ENCODE data around the gene RPAIN. TPM values are rescaled to one million over a fixed set of nuclear protein-coding genes. Genes with fewer than 3 reads are reported as not detected.

RPAIN gene
- 10 to 100 TPM; 29.7 to 34.3 (median 32.1) TPM for total RNA-seq
- long read RNA-seq, donor 1, transcript RPAIN-203 (7 exons, 1,535 nt), result major isoform, 11 of 28 reads
- long read RNA-seq, donor 1, transcript RPAIN-205 (4 exons, 1,057 nt), result minor isoform, 5 of 28 reads
- long read RNA-seq, donor 1, partial matches to known transcripts, result 1 of 28 reads
- long read RNA-seq, donor 1, other reads (novel, unspliced or antisense), result 2 of 28 reads
- long read RNA-seq, donor 2, transcript RPAIN-203 (7 exons, 1,535 nt), result major isoform, 18 of 34 reads
- long read RNA-seq, donor 2, transcript RPAIN-205 (4 exons, 1,057 nt), result minor isoform, 6 of 34 reads
- long read RNA-seq, donor 2, partial matches to known transcripts, result 0 of 34 reads
- long read RNA-seq, donor 2, other reads (novel, unspliced or antisense), result 3 of 34 reads

DNA sequence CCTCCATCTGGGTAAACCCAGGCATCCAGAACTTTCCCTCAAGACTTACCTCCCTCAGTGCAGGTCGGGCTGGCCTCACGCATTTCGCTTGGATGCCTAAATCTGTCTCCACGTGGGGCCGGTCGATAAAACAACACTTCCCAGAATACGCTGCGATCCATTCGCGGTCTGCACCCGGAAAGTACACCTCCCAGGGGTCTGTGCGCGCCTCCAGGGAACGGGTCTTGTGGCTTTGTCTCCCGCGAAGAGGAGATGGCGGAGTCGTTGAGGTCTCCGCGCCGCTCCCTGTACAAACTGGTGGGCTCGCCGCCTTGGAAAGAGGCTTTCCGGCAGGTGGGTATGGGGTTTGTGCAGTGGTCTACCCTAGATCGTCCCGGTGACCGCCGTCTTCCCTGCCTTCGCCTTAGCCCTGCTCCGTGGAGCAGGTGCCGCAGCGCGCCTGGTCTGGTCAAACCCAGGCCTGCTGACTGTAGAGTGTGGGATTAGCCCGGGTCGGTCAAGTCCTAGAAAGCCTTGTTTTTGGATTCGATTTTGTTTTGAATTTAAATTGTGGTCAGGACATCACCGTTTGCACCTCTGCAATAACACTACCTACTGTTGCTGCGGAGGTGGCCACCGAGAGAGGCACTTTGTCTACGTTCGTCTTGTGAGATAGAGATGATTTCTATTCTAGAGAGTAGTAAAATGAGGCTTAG, at the start of gene RPAIN:
RPAIN (plus strand) TSS at position 224 of the 695 bp plus-strand sequence; CDS start at position 253, 29 bp downstream.
- intact Hi-C loops (cut with DNase I, micrococcal nuclease), result no loop called here
- H3K9me3 ChIP-seq, result no peaks in the 10 kb centered on the region
- DNase-seq, result peak; percentile 89 to 93 (median 93)
- peaks cover 30% of the 10 kb centered on the region for H3K4me1 ChIP-seq (ENCODE audit: low read depth)
- peak; percentile 81 for ATAC-seq
- H3K36me3 ChIP-seq (ENCODE audit: low read depth), result no peaks in the 10 kb centered on the region
- TF ChIP-seq CTCF (IDR thresholded peaks at IDR 0.05), result no peak
- peak within 1 kb of the TSS; percentile 45 for H3K4me3 ChIP-seq

- no peak for TF ChIP-seq CTCF (IDR thresholded peaks at IDR 0.05)
- intact Hi-C loops (cut with DNase I, micrococcal nuclease), result no loop called here
- no peak overlapping the region for H3K4me3 ChIP-seq
- H3K9me3 ChIP-seq, result no peaks in the 10 kb centered on the region
- ATAC-seq (no peak), DNase-seq (no peak)
- H3K4me1 ChIP-seq (ENCODE audit: low read depth), result no peaks in the 10 kb centered on the region
- H3K36me3 ChIP-seq (ENCODE audit: low read depth), result no peaks in the 10 kb centered on the region
These were observed 49.6 kb upstream of the RPAIN start for GRCh38 chr17:5370411-5370810.

DNA sequence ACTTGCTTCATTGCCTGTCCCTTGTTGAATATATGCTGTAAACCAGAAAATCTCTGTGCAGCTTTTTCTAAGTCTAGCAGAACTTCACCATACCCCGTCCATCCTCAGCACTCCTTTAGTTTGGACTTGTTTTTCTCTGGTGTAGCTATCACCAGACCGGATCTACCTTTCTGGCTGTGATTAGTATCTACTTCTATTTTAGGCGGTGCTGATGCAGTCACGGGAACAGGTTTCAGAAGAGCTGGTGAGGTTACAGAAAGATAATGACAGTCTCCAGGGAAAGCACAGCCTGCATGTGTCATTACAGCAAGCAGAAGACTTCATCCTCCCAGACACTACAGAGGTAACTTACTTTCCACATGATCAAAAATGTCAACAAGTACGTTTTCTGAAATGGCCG, 46.9 kb upstream of the RPAIN start:
- no peak for DNase-seq

DNA sequence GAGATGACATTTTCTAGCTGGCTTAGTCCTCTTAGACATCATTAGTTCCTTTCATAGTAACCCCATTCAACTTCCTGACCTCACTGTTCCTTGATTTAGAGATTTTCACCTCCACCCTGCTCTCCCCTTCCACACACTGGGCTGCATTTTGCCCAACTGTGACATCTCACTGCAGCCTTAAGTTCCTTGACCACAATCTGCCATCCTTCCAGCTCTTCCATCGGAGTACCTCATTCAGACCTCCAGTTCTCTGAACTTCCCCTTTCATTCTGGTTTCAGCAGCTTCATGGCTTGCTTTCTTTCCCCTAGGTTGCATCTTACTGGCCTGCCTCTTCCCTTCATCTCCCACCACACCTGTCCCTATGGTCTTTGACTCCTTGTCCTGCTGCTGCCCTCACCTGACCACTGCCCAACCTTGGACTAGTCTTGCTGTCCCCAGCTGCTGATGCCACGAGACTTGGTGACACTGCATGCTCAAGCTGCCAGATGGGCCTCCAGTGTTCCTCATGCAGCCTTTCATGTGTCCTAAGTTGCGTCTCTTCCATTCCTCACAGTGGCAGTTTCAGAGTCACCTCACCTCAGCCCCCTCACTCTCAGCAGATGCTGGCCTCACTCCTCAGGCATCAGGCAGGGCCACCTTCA, 41.3 kb upstream of the RPAIN start:
- DNase-seq, result no peak
- H3K4me3 ChIP-seq, result no peak overlapping the region
- H3K9me3 ChIP-seq, result no peaks in the 10 kb centered on the region
- peak; percentile 26 for ATAC-seq
- no peak for TF ChIP-seq CTCF (IDR thresholded peaks at IDR 0.05)
- no peaks in the 10 kb centered on the region for H3K4me1 ChIP-seq (ENCODE audit: low read depth)
- intact Hi-C loops (cut with DNase I, micrococcal nuclease), result no loop called here
- peaks cover 4% of the 10 kb centered on the region for H3K36me3 ChIP-seq (ENCODE audit: low read depth)

More for the DNA sequence above, 46.9 kb upstream of the RPAIN start:
- H3K4me3 ChIP-seq, result no peak overlapping the region
- TF ChIP-seq CTCF (IDR thresholded peaks at IDR 0.05), result no peak
- no peaks in the 10 kb centered on the region for H3K4me1 ChIP-seq (ENCODE audit: low read depth)
- peaks cover 2% of the 10 kb centered on the region for H3K36me3 ChIP-seq (ENCODE audit: low read depth)
- intact Hi-C loops (cut with DNase I, micrococcal nuclease), result no loop called here
- ATAC-seq, result no peak
- no peaks in the 10 kb centered on the region for H3K9me3 ChIP-seq

DNA sequence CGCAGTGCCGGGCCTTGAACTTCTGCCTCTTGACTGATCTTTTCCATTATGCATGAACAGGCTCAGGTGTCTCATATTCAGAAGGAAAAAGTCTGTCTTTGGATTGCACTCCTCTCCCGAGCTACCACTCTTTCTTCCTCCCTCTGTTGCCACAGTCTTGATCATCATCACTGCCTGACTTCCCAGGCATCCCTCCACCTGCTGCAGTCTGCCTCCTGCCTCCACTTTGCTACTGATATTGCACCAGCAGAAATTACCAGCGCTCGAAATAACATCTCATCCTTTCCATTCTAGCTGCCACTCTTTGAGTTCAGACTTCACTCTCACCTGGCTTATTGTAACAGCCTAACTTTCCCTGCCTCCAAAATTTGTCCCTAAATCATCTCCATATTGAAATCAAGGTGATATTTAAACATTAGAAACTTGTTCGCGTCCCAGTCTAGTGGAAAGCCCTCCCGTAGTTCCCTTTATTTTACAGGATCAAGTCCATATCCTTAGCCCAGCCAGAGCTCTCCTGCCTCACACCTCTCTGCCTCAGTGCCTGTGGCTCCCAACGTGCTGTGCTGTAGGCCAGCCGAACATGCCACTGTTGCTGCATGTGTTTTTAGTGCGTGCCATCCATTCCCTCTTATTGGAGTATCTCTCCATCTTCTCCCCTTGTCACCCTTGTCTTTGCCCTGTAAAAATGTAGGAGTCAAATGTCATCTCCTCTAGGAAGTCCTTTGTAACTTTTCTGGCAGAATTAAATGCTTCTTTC, 40.5 kb upstream of the RPAIN start:
- H3K9me3 ChIP-seq, result no peaks in the 10 kb centered on the region
- ATAC-seq, result no peak

More for the DNA sequence above, 40.5 kb upstream of the RPAIN start:
- TF ChIP-seq CTCF (IDR thresholded peaks at IDR 0.05), result no peak
- peaks cover 4% of the 10 kb centered on the region for H3K36me3 ChIP-seq (ENCODE audit: low read depth)
- no peak for DNase-seq
- no peaks in the 10 kb centered on the region for H3K4me1 ChIP-seq (ENCODE audit: low read depth)
- no peak overlapping the region for H3K4me3 ChIP-seq
- intact Hi-C loops (cut with DNase I, micrococcal nuclease), result no loop called here

Measured in mucosa of descending colon (tissue), 3 donors.